GM12878 (cell line): Measurements from ENCODE around the gene DNMT3B. TPM values are rescaled to one million over a fixed set of nuclear protein-coding genes. Genes with fewer than 3 reads are reported as not detected.

Experiments used
- ATAC-seq: fragments of 200-7000 bp; cut with Tn5 transposase; 3 replicates; pipeline ENCODE4 v1.9.1; 2020; ENCODE audit warnings: mild to moderate bottlenecking, moderate library complexity
- BruUV-seq: library from RNA; stranded (reverse); fragments of 400-500 nt; replicated peaks from 2 replicates; lab custom pipeline; 2021; lab: Mats Ljungman, UMichigan
- CTCF ChIA-PET: fragments of 300-600 bp; sonication (Branson Sonifier 250); formaldehyde crosslinking; extraction: SDS; loops from one replicate; lab custom pipeline; 2021; ENCODE audit warnings: inconsistent platforms; lab: Yijun Ruan, JAX
- POLR2A ChIA-PET: fragments of 350-600 bp; formaldehyde crosslinking; extraction: SDS; loops from one replicate; lab custom pipeline; 2021; ENCODE audit warnings: inconsistent platforms; lab: Charles Lee
- RAD21 ChIA-PET: fragments of 300-600 bp; sonication (Branson Sonifier 250); formaldehyde crosslinking; loops from one replicate; lab custom pipeline; 2023; ENCODE audit warnings: antibody characterized with exemption; ENCODE audit not compliant: unreplicated experiment; lab: Charles Lee
- SMC1A ChIA-PET: fragments of 300-600 bp; sonication (Branson Sonifier 250); formaldehyde crosslinking; loops from one replicate; lab custom pipeline; 2023; ENCODE audit not compliant: unreplicated experiment, uncharacterized antibody; lab: Charles Lee
- DNase-seq: peaks from one replicate; pipeline ENCODE4 v3.0.0-alpha.2; 2011; ENCODE audit warnings: low read depth, low spot score
- FAIRE-seq: peaks from 3 replicates; lab custom pipeline; 2011; peaks lifted over from hg19 to GRCh38; lab: Jason Lieb, UNC
- H2AFZ ChIP-seq: 2 replicates; pipeline ENCODE4 v1.6.0; 2011; ENCODE audit warnings: low read depth, low read length, control low read depth; ENCODE audit not compliant: control insufficient read depth
- H3K27ac ChIP-seq: 2 replicates; pipeline ENCODE4 v1.5.1; 2011; ENCODE audit warnings: control low read depth; ENCODE audit not compliant: control insufficient read depth, insufficient read depth
- H3K27me3 ChIP-seq, 2 experiments: replicated peaks in 1 of 2; 2 replicates each; pipeline versions ENCODE4 v1.6.0 to v1.6.1; 2011; ENCODE audit warnings: low read length in 1 of 2; ENCODE audit not compliant: control insufficient read depth in 2 of 2, insufficient read depth in 2 of 2
- H3K36me3 ChIP-seq, 2 experiments: 2 replicates each; pipeline ENCODE4 v1.5.1; 2011; ENCODE audit warnings: low read length in 1 of 2; ENCODE audit not compliant: control insufficient read depth in 2 of 2, insufficient read depth in 2 of 2
- H3K4me1 ChIP-seq: 2 replicates; pipeline ENCODE4 v1.6.1; 2011; ENCODE audit warnings: mild to moderate bottlenecking, low read length, moderate library complexity, mixed read lengths; ENCODE audit not compliant: control insufficient read depth, insufficient read depth
- H3K4me2 ChIP-seq: 2 replicates; pipeline ENCODE4 v1.6.0; 2011; ENCODE audit warnings: control low read depth; ENCODE audit not compliant: control insufficient read depth, insufficient read depth
- H3K4me3 ChIP-seq: fragments of 200-600 bp; sonication (generic); 2 replicates; pipeline ENCODE4 v1.5.1; 2016
- H3K79me2 ChIP-seq: 2 replicates; pipeline ENCODE4 v1.6.0; 2011; ENCODE audit warnings: low read length; ENCODE audit not compliant: control insufficient read depth, insufficient read depth
- H3K9ac ChIP-seq: 2 replicates; pipeline ENCODE4 v1.8.0; 2011; ENCODE audit warnings: low read length, control low read depth, mixed read lengths; ENCODE audit not compliant: control insufficient read depth, insufficient read depth
- H3K9me3 ChIP-seq: replicated peaks from 3 replicates; pipeline ENCODE4 v1.5.1; 2011; ENCODE audit warnings: mild to moderate bottlenecking, low read length; ENCODE audit not compliant: control insufficient read depth, insufficient read depth
- H4K20me1 ChIP-seq: 2 replicates; pipeline ENCODE4 v1.6.0; 2011; ENCODE audit not compliant: control insufficient read depth, insufficient read depth
- IRF4 ChIP-seq: IDR thresholded peaks from 2 replicates; pipeline ENCODE4 v1.6.1; 2011; ENCODE audit warnings: low read depth, low read length
- MEF2B ChIP-seq: fragments of 450-650 bp; IDR thresholded peaks from 2 replicates; pipeline ENCODE4 v1.6.1; 2018; ENCODE audit warnings: mild to moderate bottlenecking, moderate library complexity; ENCODE audit not compliant: partially characterized antibody, poor library complexity, severe bottlenecking
- RB1 ChIP-seq: fragments of 450-650 bp; formaldehyde crosslinking; IDR thresholded peaks from 2 replicates; pipeline ENCODE4 v1.6.1; 2017; ENCODE audit warnings: mild to moderate bottlenecking, borderline replicate concordance
- SRF ChIP-seq, 2 experiments: IDR thresholded peaks; 2 replicates each; pipeline ENCODE4 v1.6.1; 2011; ENCODE audit warnings: low read depth in 2 of 2, low read length in 2 of 2, mild to moderate bottlenecking in 1 of 2, moderate library complexity in 1 of 2
- YBX1 ChIP-seq: fragments of 450-650 bp; IDR thresholded peaks from 2 replicates; pipeline ENCODE4 v1.6.1; 2016; ENCODE audit warnings: antibody characterized with exemption
- ZNF384 ChIP-seq: IDR thresholded peaks from 2 replicates; pipeline ENCODE4 v1.6.1; 2012; ENCODE audit warnings: low read depth, mild to moderate bottlenecking, low read length, improper control_type of control experiment, borderline replicate concordance
- WGBS: methylation state at CpG from one replicate; pipeline ENCODE4 v1.1.6; 2016; ENCODE audit warnings: low lambda C conversion rate; ENCODE audit not compliant: insufficient replicate concordance, insufficient coverage; ENCODE audit errors: missing lambda C conversion rate; 5-methylcytosine and 5-hydroxymethylcytosine counted together
- in situ Hi-C: fragments of 300-500 bp; cut with MboI; formaldehyde crosslinking; loops from 9 replicates; pipeline ENCODE4 v1.14.3; 2018; ENCODE audit warnings: mixed read lengths
- intact Hi-C: fragments of 100-400 bp; cut with micrococcal nuclease; formaldehyde crosslinking; loops from one replicate; pipeline ENCODE4 v1.14.2; 2022; ENCODE audit not compliant: unreplicated experiment
- polyA plus RNA-seq, 11 experiments: library from polyadenylated mRNA; depleted of rRNA in 4 of 11; unstranded in 6 of 11; stranded (reverse) in 5 of 11; fragments of >200 nt; fragmentation: Nextera tagmentation in 4 of 11; fragmentation: Illumina TruSeq in 1 of 11; extraction: Ambion mirVana in 4 of 11; extraction: Trizol in 1 of 11; gene quantifications; 1 replicate in 1 of 11; 2 replicates in 10 of 11; pipeline versions ENCODE4 v1.2.1 to v1.2.3, GENCODE V29; 2011 to 2016; ENCODE audit warnings: inconsistent platforms in 2 of 11, missing spikeins in 2 of 11, low read depth in 1 of 11
- total RNA-seq, 4 experiments: library from RNA; depleted of rRNA in 3 of 4; stranded (reverse); fragments of >200 nt in 3 of 4; fragmentation: Illumina TruSeq in 1 of 4; extraction: Trizol in 1 of 4; gene quantifications; 2 replicates each; pipeline versions ENCODE4 v1.2.1 to v1.2.3, GENCODE V29; 2013 to 2021
- TF ChIP-seq, protein P1 (sequence below): fragments of 450-650 bp; formaldehyde crosslinking; IDR thresholded peaks from 2 replicates; pipeline ENCODE4 v1.4.0; 2020; ENCODE audit warnings: mild to moderate bottlenecking, moderate library complexity
- TF ChIP-seq, protein P2 (sequence below): IDR thresholded peaks from 2 replicates; pipeline ENCODE4 v1.6.1; 2012; ENCODE audit warnings: low read depth, low read length, improper control_type of control experiment
- TF ChIP-seq, protein P3 (sequence below): fragments of 450-650 bp; IDR thresholded peaks from 2 replicates; pipeline ENCODE4 v1.6.1; 2017; ENCODE audit warnings: mild to moderate bottlenecking, moderate library complexity
- TF ChIP-seq, protein P4 (sequence below): fragments of 450-650 bp; conservative IDR thresholded peaks from 2 replicates; pipeline ENCODE4 v1.6.1; 2017; ENCODE audit warnings: mild to moderate bottlenecking, moderate library complexity
- TF ChIP-seq, protein P5 (sequence below): fragments of 450-650 bp; IDR thresholded peaks from 2 replicates; pipeline ENCODE4 v1.6.1; 2014; ENCODE audit warnings: mild to moderate bottlenecking

DNMT3B gene
- total and polyA plus RNA-seq, 10 of the 15 experiments (the other 5 are each of a cell fraction or from before 2014, with no cell fraction given) = 0.23 to 1.9 (median 1.1) TPM

DNA sequence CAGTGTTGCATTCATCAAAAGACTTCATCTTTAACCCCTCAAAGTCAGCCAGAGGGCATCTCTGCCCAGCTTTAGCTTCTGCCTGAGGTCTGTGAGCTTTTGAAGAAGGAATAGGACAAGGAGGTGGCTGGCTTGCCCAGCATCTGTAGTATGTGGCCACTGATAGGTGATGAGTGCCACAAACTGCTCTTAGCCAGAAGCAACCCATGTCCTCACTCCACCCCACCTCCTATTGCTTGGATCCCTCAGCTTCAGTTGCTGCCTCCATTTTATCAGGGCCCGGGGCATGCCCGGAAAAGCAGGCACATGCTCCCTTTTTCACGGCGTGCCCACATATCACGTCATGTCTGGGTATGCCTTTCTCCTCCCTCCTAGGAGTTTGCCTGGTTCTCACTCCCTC lies 84.7 kb downstream of the DNMT3B start:
- Histone ChIP-seq H2AFZ (no peak overlapping the region), H3K27me3 (no peaks in the 10 kb centered on the region), H3K4me3 (no peak overlapping the region), H3K27ac (no peak overlapping the region), H3K9me3 (no peaks in the 10 kb centered on the region), H3K4me1 (no peaks in the 10 kb centered on the region), H3K36me3 (peaks cover 14 to 51% of the 10 kb centered on the region in 2 experiments), H3K79me2 (peaks cover 7% of the 10 kb centered on the region), H3K4me2 (no peak overlapping the region), H4K20me1 (no peaks in the 10 kb centered on the region), H3K9ac (no peak overlapping the region)
- CTCF ChIA-PET = no interaction called here
- DNase-seq (no peak), ATAC-seq (no peak), FAIRE-seq (no peak)
- POLR2A ChIA-PET = no interaction called here
- BruUV-seq = no TSS peak
- RAD21 ChIA-PET = no interaction called here
- intact Hi-C loops (no loop called here), in situ Hi-C loops (no loop called here)
- WGBS = 90% methylated on average over 5 of the region's 5 CpGs
- SMC1A ChIA-PET = no interaction called here
- no peak for TF ChIP-seq YBX1
- TF ChIP-seq, protein P1, sequence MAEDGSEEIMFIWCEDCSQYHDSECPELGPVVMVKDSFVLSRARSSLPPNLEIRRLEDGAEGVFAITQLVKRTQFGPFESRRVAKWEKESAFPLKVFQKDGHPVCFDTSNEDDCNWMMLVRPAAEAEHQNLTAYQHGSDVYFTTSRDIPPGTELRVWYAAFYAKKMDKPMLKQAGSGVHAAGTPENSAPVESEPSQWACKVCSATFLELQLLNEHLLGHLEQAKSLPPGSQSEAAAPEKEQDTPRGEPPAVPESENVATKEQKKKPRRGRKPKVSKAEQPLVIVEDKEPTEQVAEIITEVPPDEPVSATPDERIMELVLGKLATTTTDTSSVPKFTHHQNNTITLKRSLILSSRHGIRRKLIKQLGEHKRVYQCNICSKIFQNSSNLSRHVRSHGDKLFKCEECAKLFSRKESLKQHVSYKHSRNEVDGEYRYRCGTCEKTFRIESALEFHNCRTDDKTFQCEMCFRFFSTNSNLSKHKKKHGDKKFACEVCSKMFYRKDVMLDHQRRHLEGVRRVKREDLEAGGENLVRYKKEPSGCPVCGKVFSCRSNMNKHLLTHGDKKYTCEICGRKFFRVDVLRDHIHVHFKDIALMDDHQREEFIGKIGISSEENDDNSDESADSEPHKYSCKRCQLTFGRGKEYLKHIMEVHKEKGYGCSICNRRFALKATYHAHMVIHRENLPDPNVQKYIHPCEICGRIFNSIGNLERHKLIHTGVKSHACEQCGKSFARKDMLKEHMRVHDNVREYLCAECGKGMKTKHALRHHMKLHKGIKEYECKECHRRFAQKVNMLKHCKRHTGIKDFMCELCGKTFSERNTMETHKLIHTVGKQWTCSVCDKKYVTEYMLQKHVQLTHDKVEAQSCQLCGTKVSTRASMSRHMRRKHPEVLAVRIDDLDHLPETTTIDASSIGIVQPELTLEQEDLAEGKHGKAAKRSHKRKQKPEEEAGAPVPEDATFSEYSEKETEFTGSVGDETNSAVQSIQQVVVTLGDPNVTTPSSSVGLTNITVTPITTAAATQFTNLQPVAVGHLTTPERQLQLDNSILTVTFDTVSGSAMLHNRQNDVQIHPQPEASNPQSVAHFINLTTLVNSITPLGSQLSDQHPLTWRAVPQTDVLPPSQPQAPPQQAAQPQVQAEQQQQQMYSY (CRISPR knock-in tag) = no peak
- TF ChIP-seq, protein P2, sequence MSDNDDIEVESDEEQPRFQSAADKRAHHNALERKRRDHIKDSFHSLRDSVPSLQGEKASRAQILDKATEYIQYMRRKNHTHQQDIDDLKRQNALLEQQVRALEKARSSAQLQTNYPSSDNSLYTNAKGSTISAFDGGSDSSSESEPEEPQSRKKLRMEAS = no peak
- TF ChIP-seq RB1 = no peak
- TF ChIP-seq IRF4 = no peak
- no peak for TF ChIP-seq MEF2B
- no peak for TF ChIP-seq ZNF384
- no peak for TF ChIP-seq SRF (IDR thresholded peaks at IDR 0.05; ENCODE audit: low read depth in 2 of 2, low read length in 2 of 2)
- TF ChIP-seq, protein P3, sequence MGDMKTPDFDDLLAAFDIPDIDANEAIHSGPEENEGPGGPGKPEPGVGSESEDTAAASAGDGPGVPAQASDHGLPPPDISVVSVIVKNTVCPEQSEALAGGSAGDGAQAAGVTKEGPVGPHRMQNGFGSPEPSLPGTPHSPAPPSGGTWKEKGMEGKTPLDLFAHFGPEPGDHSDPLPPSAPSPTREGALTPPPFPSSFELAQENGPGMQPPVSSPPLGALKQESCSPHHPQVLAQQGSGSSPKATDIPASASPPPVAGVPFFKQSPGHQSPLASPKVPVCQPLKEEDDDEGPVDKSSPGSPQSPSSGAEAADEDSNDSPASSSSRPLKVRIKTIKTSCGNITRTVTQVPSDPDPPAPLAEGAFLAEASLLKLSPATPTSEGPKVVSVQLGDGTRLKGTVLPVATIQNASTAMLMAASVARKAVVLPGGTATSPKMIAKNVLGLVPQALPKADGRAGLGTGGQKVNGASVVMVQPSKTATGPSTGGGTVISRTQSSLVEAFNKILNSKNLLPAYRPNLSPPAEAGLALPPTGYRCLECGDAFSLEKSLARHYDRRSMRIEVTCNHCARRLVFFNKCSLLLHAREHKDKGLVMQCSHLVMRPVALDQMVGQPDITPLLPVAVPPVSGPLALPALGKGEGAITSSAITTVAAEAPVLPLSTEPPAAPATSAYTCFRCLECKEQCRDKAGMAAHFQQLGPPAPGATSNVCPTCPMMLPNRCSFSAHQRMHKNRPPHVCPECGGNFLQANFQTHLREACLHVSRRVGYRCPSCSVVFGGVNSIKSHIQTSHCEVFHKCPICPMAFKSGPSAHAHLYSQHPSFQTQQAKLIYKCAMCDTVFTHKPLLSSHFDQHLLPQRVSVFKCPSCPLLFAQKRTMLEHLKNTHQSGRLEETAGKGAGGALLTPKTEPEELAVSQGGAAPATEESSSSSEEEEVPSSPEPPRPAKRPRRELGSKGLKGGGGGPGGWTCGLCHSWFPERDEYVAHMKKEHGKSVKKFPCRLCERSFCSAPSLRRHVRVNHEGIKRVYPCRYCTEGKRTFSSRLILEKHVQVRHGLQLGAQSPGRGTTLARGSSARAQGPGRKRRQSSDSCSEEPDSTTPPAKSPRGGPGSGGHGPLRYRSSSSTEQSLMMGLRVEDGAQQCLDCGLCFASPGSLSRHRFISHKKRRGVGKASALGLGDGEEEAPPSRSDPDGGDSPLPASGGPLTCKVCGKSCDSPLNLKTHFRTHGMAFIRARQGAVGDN = no peak
- TF ChIP-seq, protein P4, sequence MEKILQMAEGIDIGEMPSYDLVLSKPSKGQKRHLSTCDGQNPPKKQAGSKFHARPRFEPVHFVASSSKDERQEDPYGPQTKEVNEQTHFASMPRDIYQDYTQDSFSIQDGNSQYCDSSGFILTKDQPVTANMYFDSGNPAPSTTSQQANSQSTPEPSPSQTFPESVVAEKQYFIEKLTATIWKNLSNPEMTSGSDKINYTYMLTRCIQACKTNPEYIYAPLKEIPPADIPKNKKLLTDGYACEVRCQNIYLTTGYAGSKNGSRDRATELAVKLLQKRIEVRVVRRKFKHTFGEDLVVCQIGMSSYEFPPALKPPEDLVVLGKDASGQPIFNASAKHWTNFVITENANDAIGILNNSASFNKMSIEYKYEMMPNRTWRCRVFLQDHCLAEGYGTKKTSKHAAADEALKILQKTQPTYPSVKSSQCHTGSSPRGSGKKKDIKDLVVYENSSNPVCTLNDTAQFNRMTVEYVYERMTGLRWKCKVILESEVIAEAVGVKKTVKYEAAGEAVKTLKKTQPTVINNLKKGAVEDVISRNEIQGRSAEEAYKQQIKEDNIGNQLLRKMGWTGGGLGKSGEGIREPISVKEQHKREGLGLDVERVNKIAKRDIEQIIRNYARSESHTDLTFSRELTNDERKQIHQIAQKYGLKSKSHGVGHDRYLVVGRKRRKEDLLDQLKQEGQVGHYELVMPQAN = no peak
- TF ChIP-seq, protein P5, sequence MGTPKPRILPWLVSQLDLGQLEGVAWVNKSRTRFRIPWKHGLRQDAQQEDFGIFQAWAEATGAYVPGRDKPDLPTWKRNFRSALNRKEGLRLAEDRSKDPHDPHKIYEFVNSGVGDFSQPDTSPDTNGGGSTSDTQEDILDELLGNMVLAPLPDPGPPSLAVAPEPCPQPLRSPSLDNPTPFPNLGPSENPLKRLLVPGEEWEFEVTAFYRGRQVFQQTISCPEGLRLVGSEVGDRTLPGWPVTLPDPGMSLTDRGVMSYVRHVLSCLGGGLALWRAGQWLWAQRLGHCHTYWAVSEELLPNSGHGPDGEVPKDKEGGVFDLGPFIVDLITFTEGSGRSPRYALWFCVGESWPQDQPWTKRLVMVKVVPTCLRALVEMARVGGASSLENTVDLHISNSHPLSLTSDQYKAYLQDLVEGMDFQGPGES = no peak
